DND-41 (cell line): ENCODE measurements around the gene GARS1.

Source experiments
- CTCF ChIP-seq: IDR thresholded peaks from 2 replicates; pipeline ENCODE4 v1.5.1; 2012; ENCODE audit warnings: borderline replicate concordance, low read length, moderate library complexity, mild to moderate bottlenecking; ENCODE audit not compliant: poor library complexity, severe bottlenecking; ENCODE audit errors: extremely low read depth
- EZH2 ChIP-seq: IDR thresholded peaks from 3 replicates; pipeline ENCODE4 v1.6.1; 2012; ENCODE audit warnings: borderline replicate concordance, low read depth, mild to moderate bottlenecking, moderate library complexity, low read length, inconsistent platforms; ENCODE audit not compliant: severe bottlenecking

GRCh38 chr7:30645661-30646060 is 51.0 kb downstream of the GARS1 start:
- TF ChIP-seq CTCF (no peak), EZH2 (no peak)
